Suprapubic skin (tissue), 4 donors: Measurements from ENCODE around the gene GRIK4.

Source experiments
- POLR2A ChIP-seq, 2 donors: fragments of 450-650 bp; IDR thresholded peaks; one replicate each; pipeline ENCODE4 v1.6.1; 2017; ENCODE audit warnings: antibody characterized with exemption in 2 of 2, mild to moderate bottlenecking in 2 of 2, moderate library complexity in 2 of 2
- POLR2AphosphoS5 ChIP-seq, 3 donors: sonication (generic); formaldehyde crosslinking; IDR thresholded peaks; one replicate each; pipeline ENCODE4 v1.6.1; 2017; ENCODE audit warnings: antibody characterized with exemption in 3 of 3

DNA sequence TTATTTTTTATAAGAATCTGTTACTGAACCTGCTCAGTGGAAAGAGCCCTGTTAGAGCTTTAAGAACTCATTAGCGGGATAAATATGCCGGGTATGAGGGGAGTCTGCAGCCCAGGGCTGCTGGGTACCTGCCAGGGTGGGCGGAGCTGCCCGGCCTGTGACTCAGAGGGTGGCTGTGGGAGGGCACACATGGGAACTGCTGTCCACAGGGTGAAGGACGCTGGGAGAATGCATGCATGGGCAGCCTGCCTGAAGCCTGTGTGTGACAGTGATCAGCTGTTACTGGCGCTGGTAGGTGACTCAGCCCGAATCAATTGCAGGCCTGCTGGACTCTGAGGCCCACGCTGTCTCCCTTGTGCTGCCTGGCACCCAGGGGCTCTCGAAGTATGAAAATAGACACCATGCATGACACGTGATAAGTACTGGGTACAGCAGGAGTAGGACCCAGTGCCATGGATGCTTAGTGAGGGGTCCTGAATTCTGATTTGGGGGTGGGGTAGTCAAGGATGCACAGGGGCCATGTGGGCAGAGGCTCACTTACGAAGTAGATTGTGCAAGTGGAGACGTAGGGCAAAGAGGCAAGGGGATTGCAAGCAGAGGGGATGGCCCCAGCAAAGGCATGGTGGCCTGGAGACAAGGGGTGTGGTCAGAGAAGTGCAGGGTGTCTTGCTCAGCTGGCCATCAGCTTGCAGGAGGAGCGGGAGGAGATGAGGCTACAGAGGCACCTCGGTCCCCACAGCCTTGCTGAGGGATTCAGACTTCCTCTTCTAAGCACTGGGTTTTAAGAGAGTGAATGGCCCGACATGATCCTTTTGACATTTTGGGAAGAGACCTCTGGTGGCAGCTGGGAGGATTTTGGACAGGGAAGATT is 36.5 kb downstream of the GRIK4 start:
- TF ChIP-seq POLR2AphosphoS5 (IDR thresholded peaks at IDR 0.05) (no peak), POLR2A (IDR thresholded peaks at IDR 0.05) (no peak)
